T-helper 2 cell treated with Interferon-gamma antibody and Interleukin-4, amounts not matched to agents 5 μg/mL and 100 μg/mL, for 36 hours (primary cell): ENCODE measurements around the gene TMEM94.

Source experiments
- DNase-seq: peaks from one replicate; pipeline ENCODE4 v3.0.0; 2021; ENCODE audit warnings: low spot score
- H3K27ac Mint-ChIP-seq: one replicate; pipeline ENCODE4 v1.8.0; 2021; ENCODE audit warnings: mild to moderate bottlenecking, mixed read lengths
- H3K27me3 Mint-ChIP-seq: one replicate; pipeline ENCODE4 v1.8.0; 2021; ENCODE audit warnings: low read depth, mixed read lengths
- H3K36me3 Mint-ChIP-seq: one replicate; pipeline ENCODE4 v1.8.0; 2021; ENCODE audit warnings: low read depth, mixed read lengths
- H3K4me1 Mint-ChIP-seq: one replicate; pipeline ENCODE4 v1.8.0; 2021; ENCODE audit warnings: low read depth, mixed read lengths
- H3K4me3 Mint-ChIP-seq: one replicate; pipeline ENCODE4 v1.8.0; 2022; ENCODE audit warnings: mild to moderate bottlenecking, moderate library complexity, mixed read lengths
- H3K9me3 Mint-ChIP-seq: one replicate; pipeline ENCODE4 v1.8.0; 2021; ENCODE audit warnings: mixed read lengths

TMEM94 gene

DNA sequence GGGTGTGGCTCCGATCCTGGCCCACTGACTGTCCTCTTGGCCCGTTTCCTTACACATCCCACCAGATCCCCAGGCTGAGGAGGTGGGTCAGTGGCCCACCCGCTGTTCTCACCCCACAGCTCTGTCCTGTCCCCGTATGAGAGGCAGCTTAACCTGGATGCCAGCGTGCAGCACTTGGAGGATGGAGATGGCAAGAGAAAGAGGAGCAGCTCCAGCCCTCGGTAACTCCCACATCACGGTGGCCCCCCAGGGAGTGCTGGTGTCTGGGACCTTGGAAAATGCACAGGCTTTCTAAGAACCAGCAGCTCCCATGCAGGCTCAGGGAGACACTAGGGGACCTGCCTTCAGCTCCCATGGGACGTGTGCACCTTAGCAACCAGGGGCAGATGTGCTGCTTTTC is 64.9 kb downstream of the TMEM94 start:
- H3K4me3 Mint-ChIP-seq = no peak overlapping the region
- no peaks in the 10 kb centered on the region for H3K9me3 Mint-ChIP-seq
- H3K27me3 Mint-ChIP-seq = peaks cover 2% of the 10 kb centered on the region
- peaks cover 23% of the 10 kb centered on the region for H3K4me1 Mint-ChIP-seq
- no peak for DNase-seq
- no peak overlapping the region for H3K27ac Mint-ChIP-seq
- peaks cover 29% of the 10 kb centered on the region for H3K36me3 Mint-ChIP-seq

DNA sequence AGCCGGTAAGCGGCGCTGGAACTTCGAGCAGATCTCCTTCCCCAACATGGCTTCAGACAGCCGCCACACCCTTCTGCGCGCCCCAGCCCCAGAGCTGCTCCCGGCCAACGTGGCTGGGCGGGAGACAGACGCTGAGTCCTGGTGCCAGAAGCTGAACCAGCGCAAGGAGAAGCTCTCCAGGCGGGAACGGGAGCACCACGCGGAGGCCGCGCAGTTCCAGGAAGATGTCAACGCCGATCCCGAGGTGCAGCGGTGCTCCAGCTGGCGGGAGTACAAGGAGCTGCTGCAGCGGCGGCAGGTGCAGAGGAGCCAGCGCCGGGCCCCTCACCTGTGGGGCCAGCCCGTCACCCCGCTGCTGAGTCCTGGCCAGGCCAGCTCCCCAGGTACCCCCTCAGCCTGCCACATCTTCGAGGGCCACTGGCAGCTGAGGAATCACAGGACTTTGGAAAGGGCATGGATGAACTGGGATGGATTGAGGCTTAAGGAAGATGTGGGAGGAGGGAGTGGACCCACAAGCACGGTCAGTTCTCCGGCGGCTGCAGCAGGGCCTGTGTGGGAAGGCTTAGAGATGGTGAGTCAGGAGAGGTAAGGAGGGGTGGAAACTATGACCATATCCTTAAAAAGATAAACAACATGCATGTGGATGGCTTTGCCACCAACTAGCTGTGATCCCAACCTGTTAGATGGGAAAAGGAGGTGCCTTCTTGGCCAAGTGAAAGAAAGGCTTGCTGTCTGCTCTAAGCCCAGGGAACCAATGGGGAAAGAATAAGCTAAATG is 65.7 kb downstream of the TMEM94 start:
- Mint-ChIP-seq H3K9me3 (no peaks in the 10 kb centered on the region), H3K4me3 (no peak overlapping the region), H3K27ac (no peak overlapping the region), H3K27me3 (peaks cover 10% of the 10 kb centered on the region), H3K4me1 (peaks cover 26% of the 10 kb centered on the region), H3K36me3 (peaks cover 30% of the 10 kb centered on the region)
- DNase-seq = no peak

DNA sequence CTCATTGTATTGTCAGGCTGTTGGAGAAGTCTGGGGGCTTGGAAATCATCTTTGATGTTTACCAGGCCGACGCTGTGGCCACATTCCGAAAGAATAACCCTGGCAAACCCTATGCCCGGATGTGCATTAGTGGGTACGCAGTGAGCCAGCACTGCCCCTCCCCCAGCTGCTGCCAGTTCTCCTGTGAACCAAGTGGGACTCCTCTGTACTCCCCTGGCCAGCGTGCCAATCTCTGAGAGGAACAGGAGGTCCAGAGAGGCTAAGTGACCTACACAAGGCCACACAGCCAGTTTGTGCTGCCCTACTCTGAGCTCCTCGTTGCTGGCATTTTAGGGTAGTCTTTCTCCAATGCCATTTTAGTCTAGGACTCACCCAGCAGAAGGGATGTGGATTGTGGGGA is 67.2 kb downstream of the TMEM94 start:
- H3K4me3 Mint-ChIP-seq = no peak overlapping the region
- no peaks in the 10 kb centered on the region for H3K9me3 Mint-ChIP-seq

DNA sequence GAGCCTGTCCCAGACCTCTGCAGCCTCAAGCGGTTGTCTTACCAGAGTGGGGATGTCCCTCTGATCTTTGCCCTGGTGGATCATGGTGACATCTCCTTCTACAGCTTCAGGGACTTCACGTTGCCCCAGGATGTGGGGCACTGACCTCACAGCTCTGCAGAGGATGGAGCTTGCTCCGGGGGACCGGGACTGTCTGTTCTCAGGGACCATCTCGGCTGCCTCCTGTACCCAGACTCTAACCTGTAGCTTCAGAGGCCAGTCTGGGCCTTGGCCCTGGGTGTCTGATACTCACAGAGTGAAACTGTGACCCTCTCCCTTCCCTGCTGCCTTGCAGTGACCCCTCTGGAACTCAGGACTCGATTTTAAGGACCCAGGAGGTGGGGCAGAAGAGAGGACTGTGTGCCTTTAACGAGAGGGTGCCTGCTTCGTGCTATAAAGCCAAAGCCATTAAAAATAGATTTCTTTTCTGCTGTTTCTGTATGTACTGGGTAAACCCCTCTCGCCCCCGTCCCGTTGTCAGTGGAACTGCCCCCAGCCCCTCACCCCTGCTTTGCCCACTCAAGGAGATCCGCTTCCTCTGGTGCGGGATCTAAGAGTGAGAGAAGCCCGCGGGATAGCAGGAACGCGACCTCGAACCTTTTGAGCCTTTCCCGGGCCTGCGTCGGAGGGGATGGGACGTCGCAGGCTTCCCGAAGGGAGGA is 68.0 kb downstream of the TMEM94 start:
- H3K9me3 Mint-ChIP-seq = no peaks in the 10 kb centered on the region
- H3K4me3 Mint-ChIP-seq = peak overlapping the region; percentile 15
- no peak overlapping the region for H3K27ac Mint-ChIP-seq
- peaks cover 9% of the 10 kb centered on the region for H3K4me1 Mint-ChIP-seq
- DNase-seq = no peak
- H3K27me3 Mint-ChIP-seq = peaks cover 12% of the 10 kb centered on the region
- H3K36me3 Mint-ChIP-seq = peaks cover 19% of the 10 kb centered on the region

More for the DNA sequence above, 67.2 kb downstream of the TMEM94 start:
- Mint-ChIP-seq H3K36me3 (peaks cover 23% of the 10 kb centered on the region), H3K27me3 (peaks cover 12% of the 10 kb centered on the region), H3K4me1 (peaks cover 12% of the 10 kb centered on the region), H3K27ac (no peak overlapping the region)
- no peak for DNase-seq

DNA sequence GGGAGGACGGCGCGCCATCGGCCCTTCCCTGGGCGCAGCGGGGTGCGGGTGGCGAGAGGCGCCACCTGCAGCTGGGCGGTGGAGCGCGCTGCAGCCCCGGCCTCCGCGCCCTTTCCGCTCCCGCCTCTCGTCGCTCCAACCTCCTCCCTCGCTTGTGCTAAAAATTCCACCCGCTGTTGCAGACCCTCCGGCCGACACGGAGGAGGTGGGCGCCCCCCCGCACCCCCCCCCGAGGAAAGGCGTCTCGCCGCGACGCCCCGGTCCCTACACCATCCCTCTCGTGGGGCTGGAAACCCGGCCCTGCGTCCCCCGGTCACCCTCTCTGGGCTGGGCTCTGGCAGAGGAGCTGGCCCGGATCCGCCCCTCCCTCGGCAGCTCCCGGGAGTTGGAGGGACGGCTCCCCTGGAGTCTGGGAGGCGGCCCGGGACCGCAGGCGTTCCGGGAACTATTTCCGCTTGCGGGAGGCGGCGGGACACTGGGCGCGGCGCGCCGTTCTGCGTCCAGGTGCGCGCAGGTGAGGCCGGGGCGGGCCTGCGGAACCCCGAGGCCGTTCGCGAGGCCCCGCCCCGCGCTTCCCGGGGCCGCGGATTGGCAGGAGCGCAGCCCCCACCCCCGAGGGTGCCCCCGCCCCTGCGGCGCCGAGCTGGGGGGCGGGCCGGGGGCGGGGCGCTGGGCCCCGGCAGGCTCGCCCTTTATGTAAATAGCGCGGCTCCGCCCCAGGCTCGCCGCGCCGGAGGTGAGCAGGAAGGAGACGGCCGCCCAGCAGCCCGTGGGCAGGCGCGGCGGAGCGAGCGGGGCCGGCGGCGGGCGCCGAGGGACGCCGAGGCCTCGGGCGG is 68.8 kb downstream of the TMEM94 start, which contains the start of gene LLGL2:
Gene LLGL2, plus strand, starts transcription at position 728 of the 836 bp plus-strand sequence. CDS start 17,730 bp downstream, outside the sequence.
- Mint-ChIP-seq H3K36me3 (peaks cover 15% of the 10 kb centered on the region), H3K27ac (no peak within 1 kb of the TSS), H3K27me3 (peaks cover 12% of the 10 kb centered on the region), H3K9me3 (no peaks in the 10 kb centered on the region), H3K4me3 (peak within 1 kb of the TSS; percentile 77), H3K4me1 (peaks cover 6% of the 10 kb centered on the region)
- DNase-seq = peak; percentile 84

DNA sequence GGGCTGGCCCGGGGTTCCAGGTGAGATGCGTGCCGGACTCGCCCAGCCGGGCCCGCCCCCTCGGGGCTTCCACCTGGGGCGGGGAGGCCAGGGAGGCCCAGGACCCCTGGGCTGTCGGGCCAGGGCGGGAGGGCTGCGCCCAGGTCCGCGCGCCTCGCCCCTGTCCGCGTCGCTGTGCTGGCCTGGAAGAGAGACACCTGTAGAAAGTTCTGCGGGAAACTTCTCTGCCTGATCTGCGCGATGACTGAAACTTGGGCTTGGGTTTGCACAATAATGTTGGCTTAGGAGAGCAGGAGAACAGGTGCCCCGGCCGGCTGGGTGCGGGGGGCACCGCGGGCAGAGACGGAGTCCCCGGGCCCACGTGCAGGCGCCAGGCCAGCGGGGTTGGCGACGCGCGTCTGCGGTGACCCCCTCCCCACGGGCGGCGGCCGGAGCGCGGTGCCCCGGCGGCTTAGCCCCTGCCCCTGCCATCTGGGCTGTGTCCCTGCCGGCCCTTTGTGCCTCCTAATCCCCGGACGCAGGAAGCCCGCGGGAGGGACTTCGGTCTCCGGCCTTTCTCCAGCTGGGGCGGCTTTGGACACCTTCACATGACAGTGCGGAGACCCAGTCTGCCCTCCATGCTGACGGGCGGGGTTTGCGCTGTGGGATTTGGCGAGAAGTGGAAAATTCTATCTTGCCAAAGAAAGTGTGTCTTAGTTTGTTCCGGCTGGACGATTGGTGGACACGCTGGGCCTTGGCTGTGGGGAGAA is 69.5 kb downstream of the TMEM94 start:
- no peak for DNase-seq
- Mint-ChIP-seq H3K27me3 (peaks cover 12% of the 10 kb centered on the region), H3K27ac (no peak overlapping the region), H3K4me1 (peaks cover 6% of the 10 kb centered on the region), H3K36me3 (peaks cover 13% of the 10 kb centered on the region), H3K4me3 (peak overlapping the region; percentile 77), H3K9me3 (no peaks in the 10 kb centered on the region)

DNA sequence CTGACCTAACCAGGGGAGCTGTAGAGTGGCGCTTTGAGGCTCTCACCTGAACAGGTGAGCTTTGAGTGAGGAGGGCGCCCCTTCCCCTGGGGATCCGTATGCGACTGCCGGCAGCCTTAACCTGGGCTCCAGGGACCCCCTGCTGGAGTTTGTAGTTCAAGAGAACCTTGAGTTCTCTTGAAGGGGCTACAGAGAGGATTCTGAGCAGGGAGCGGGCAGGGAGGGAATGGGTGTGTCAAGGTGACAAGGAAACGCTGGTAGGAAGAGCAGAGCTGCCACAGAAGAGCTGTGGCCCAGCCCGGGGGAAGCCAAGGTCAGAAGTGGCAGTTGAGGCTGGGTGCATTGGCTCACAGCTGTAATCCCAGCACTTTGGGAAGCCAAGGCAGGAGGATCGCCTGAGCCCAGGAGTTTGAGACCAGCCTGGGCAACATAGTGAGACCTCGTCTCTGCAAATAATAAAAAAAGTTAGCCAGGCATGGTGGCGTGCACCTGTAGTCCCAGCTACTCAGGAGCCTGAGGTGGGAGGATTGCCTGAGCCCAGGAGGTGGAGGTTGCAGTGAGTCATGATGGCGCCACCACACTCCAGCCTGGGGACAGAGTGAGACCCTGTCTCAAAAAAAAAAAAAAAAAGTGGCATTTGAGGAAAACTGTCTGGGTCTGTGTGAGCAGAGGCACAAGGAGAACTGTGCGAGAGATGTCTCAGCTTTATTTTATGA is 70.3 kb downstream of the TMEM94 start:
- H3K27ac Mint-ChIP-seq = no peak overlapping the region
- H3K36me3 Mint-ChIP-seq = peaks cover 10% of the 10 kb centered on the region
- no peaks in the 10 kb centered on the region for H3K9me3 Mint-ChIP-seq
- H3K4me3 Mint-ChIP-seq = peak overlapping the region; percentile 77
- DNase-seq = no peak
- H3K27me3 Mint-ChIP-seq = peaks cover 12% of the 10 kb centered on the region
- peaks cover 6% of the 10 kb centered on the region for H3K4me1 Mint-ChIP-seq

DNA sequence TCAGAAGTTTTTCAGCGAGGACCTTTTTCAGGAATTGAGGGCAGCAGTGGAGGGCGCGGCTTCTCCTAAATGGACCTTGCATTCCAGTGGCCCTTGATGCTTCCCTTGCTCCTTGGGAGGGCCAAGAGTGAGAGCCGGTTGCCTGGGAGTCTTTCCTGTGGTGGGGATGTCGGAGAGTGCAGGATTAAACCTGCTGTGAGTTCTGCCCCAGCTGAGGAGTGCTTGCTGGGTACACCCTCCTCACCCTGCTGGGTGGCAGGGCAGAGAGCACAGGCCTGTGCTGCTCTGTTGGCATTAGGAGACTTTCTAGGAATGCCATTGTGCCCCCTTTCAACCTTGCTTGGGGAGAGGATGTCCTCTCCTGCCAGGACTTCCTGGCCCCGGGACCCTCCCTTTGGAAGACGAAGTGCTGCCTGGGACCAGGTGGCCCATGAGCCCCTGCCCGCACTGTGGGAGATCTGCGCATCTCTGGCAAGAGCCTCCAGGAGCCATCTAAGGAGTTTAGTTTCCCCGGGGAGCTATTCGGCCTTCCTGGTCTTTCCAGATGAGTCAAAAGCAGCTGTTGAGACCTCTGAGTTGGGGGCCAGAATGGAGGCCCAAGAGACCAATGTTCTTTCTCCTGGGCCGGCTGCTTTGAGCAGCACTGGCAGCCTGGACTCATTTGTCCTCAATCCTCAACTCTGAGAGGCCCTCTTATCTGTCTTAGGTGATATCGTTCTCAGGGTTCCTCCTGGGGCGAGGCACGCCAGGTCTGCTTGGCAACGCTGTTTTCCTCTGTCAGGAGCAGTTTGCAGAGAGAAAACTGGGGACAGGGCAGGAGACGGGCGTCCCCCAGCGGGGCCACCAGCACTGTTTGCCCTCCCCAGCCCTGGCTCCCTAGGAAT is 74.6 kb downstream of the TMEM94 start:
- no peak overlapping the region for H3K27ac Mint-ChIP-seq
- H3K9me3 Mint-ChIP-seq = no peaks in the 10 kb centered on the region
- H3K4me3 Mint-ChIP-seq = no peak overlapping the region
- H3K27me3 Mint-ChIP-seq = peaks cover 12% of the 10 kb centered on the region
- peaks cover 28% of the 10 kb centered on the region for H3K4me1 Mint-ChIP-seq
- DNase-seq = no peak
- H3K36me3 Mint-ChIP-seq = peaks cover 3% of the 10 kb centered on the region

DNA sequence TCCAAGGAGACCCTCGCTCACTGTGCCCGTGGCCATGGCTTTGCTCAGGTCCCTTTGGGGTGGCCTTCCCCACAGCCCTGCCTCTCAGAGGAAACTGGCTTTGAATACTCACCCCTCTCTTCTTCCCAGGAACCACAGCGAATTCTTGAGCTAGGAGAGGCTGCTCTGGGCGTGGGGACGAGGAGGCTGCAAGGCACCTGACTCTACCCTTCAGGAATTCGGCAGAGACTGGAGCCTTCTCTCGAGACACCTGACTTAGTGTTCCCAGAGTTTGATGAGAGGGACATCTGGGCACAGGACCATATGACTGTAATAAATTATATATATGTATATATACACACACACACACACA is 75.3 kb downstream of the TMEM94 start:
- H3K27me3 Mint-ChIP-seq = peaks cover 6% of the 10 kb centered on the region
- no peak overlapping the region for H3K27ac Mint-ChIP-seq
- H3K4me3 Mint-ChIP-seq = no peak overlapping the region
- no peaks in the 10 kb centered on the region for H3K9me3 Mint-ChIP-seq
- peaks cover 2% of the 10 kb centered on the region for H3K36me3 Mint-ChIP-seq
- peaks cover 22% of the 10 kb centered on the region for H3K4me1 Mint-ChIP-seq
- DNase-seq = no peak

DNA sequence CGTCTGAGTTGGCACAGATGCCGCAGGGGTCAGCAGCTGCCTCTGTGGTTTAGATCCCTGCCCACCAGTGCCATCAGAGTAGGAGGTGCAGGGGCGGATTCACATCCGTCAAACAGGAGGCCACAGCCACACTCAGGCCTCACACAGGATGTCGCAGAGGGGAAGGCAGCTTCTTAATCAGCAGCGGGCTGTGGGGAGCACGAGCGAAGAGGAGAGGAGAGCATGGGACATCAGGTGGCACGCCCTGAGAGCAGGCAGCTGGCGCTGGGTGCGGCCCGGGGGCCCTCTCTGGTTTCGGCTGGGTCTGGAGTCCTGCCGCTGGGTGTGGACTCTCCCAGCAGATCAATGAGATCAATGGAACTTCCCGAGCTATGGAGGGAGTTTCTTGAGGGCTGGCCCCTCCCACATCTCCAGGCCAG is 78.7 kb downstream of the TMEM94 start:
- no peaks in the 10 kb centered on the region for H3K27me3 Mint-ChIP-seq
- peak overlapping the region; percentile 86 for H3K27ac Mint-ChIP-seq
- peaks cover 2% of the 10 kb centered on the region for H3K36me3 Mint-ChIP-seq
- DNase-seq = peak; percentile 64
- peaks cover 22% of the 10 kb centered on the region for H3K4me1 Mint-ChIP-seq
- H3K9me3 Mint-ChIP-seq = no peaks in the 10 kb centered on the region
- H3K4me3 Mint-ChIP-seq = peak overlapping the region; percentile 52

DNA sequence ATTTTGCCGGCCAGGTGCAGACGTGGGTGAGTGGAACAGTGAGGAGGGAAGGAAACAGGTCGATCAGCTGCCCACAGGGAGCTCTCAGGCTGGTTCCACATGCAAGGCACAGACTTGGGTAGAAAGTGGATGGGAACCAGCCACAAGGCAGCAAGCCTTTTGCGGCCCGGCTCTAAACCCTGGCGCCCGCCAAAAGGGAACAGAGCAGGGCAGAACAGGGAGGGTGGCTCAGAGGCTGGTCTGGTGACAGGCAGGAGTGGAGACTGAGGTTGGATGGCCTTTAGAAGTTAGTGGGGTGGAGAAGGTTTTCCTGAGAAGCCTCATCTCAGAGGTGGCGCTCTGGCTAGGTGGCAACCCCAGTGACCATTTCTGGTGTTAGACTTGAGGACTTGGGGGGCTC is 79.4 kb downstream of the TMEM94 start:
- no peaks in the 10 kb centered on the region for H3K9me3 Mint-ChIP-seq
- H3K27me3 Mint-ChIP-seq = no peaks in the 10 kb centered on the region
- no peak for DNase-seq
- peaks cover 22% of the 10 kb centered on the region for H3K4me1 Mint-ChIP-seq
- no peak overlapping the region for H3K4me3 Mint-ChIP-seq
- H3K27ac Mint-ChIP-seq = peak overlapping the region; percentile 86
- H3K36me3 Mint-ChIP-seq = peaks cover 2% of the 10 kb centered on the region

DNA sequence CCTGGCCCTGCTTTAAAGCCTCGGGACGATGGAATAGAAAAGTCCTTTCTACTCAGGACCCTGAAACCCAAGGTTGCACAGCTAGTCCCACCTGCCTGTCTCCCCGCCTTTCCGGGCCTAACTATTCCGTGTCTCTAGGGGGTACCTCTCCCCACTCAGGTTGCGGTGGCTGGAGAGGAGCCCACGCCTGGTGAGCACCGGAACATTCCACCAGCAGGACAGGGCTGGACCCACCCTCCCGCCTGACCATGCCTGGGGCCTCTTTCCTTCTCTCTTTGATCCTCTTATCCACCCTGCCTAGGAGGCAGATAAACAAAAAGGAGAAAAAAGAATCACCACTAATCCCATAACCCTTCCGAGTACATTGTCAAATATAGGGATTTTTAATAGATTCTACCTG is 79.9 kb downstream of the TMEM94 start:
- H3K4me3 Mint-ChIP-seq = no peak overlapping the region
- H3K36me3 Mint-ChIP-seq = peaks cover 2% of the 10 kb centered on the region
- peaks cover 22% of the 10 kb centered on the region for H3K4me1 Mint-ChIP-seq
- no peak for DNase-seq
- no peaks in the 10 kb centered on the region for H3K9me3 Mint-ChIP-seq
- H3K27me3 Mint-ChIP-seq = no peaks in the 10 kb centered on the region
- H3K27ac Mint-ChIP-seq = no peak overlapping the region
